GM12878 (cell line): ENCODE data around the gene CCDC80. TPM values are rescaled to one million over a fixed set of nuclear protein-coding genes. Genes with fewer than 3 reads are reported as not detected.

Experiments
- ATAC-seq: fragments of 200-7000 bp; cut with Tn5 transposase; 3 replicates; pipeline ENCODE4 v1.9.1; 2020; ENCODE audit warnings: mild to moderate bottlenecking, moderate library complexity
- BruUV-seq: library from RNA; stranded (reverse); fragments of 400-500 nt; replicated peaks from 2 replicates; lab custom pipeline; 2021; lab: Mats Ljungman, UMichigan
- CTCF ChIA-PET: fragments of 300-600 bp; sonication (Branson Sonifier 250); formaldehyde crosslinking; extraction: SDS; loops from one replicate; lab custom pipeline; 2021; ENCODE audit warnings: inconsistent platforms; lab: Yijun Ruan, JAX
- POLR2A ChIA-PET: fragments of 350-600 bp; formaldehyde crosslinking; extraction: SDS; loops from one replicate; lab custom pipeline; 2021; ENCODE audit warnings: inconsistent platforms; lab: Charles Lee
- RAD21 ChIA-PET: fragments of 300-600 bp; sonication (Branson Sonifier 250); formaldehyde crosslinking; loops from one replicate; lab custom pipeline; 2023; ENCODE audit warnings: antibody characterized with exemption; ENCODE audit not compliant: unreplicated experiment; lab: Charles Lee
- SMC1A ChIA-PET: fragments of 300-600 bp; sonication (Branson Sonifier 250); formaldehyde crosslinking; loops from one replicate; lab custom pipeline; 2023; ENCODE audit not compliant: unreplicated experiment, uncharacterized antibody; lab: Charles Lee
- DNase-seq: peaks from one replicate; pipeline ENCODE4 v3.0.0-alpha.2; 2011; ENCODE audit warnings: low read depth, low spot score
- FAIRE-seq: peaks from 3 replicates; lab custom pipeline; 2011; peaks lifted over from hg19 to GRCh38; lab: Jason Lieb, UNC
- H2AFZ ChIP-seq: 2 replicates; pipeline ENCODE4 v1.6.0; 2011; ENCODE audit warnings: low read depth, low read length, control low read depth; ENCODE audit not compliant: control insufficient read depth
- H3K27ac ChIP-seq: 2 replicates; pipeline ENCODE4 v1.5.1; 2011; ENCODE audit warnings: control low read depth; ENCODE audit not compliant: control insufficient read depth, insufficient read depth
- H3K27me3 ChIP-seq, 2 experiments: replicated peaks in 1 of 2; 2 replicates each; pipeline versions ENCODE4 v1.6.0 to v1.6.1; 2011; ENCODE audit warnings: low read length in 1 of 2; ENCODE audit not compliant: control insufficient read depth in 2 of 2, insufficient read depth in 2 of 2
- H3K36me3 ChIP-seq, 2 experiments: 2 replicates each; pipeline ENCODE4 v1.5.1; 2011; ENCODE audit warnings: low read length in 1 of 2; ENCODE audit not compliant: control insufficient read depth in 2 of 2, insufficient read depth in 2 of 2
- H3K4me1 ChIP-seq: 2 replicates; pipeline ENCODE4 v1.6.1; 2011; ENCODE audit warnings: mild to moderate bottlenecking, low read length, moderate library complexity, mixed read lengths; ENCODE audit not compliant: control insufficient read depth, insufficient read depth
- H3K4me2 ChIP-seq: 2 replicates; pipeline ENCODE4 v1.6.0; 2011; ENCODE audit warnings: control low read depth; ENCODE audit not compliant: control insufficient read depth, insufficient read depth
- H3K4me3 ChIP-seq: fragments of 200-600 bp; sonication (generic); 2 replicates; pipeline ENCODE4 v1.5.1; 2016
- H3K79me2 ChIP-seq: 2 replicates; pipeline ENCODE4 v1.6.0; 2011; ENCODE audit warnings: low read length; ENCODE audit not compliant: control insufficient read depth, insufficient read depth
- H3K9ac ChIP-seq: 2 replicates; pipeline ENCODE4 v1.8.0; 2011; ENCODE audit warnings: low read length, control low read depth, mixed read lengths; ENCODE audit not compliant: control insufficient read depth, insufficient read depth
- H3K9me3 ChIP-seq: replicated peaks from 3 replicates; pipeline ENCODE4 v1.5.1; 2011; ENCODE audit warnings: mild to moderate bottlenecking, low read length; ENCODE audit not compliant: control insufficient read depth, insufficient read depth
- H4K20me1 ChIP-seq: 2 replicates; pipeline ENCODE4 v1.6.0; 2011; ENCODE audit not compliant: control insufficient read depth, insufficient read depth
- ATF7 ChIP-seq: fragments of 450-650 bp; IDR thresholded peaks from 2 replicates; pipeline ENCODE4 v1.6.1; 2016; ENCODE audit warnings: low read depth, mild to moderate bottlenecking
- DPF2 ChIP-seq: fragments of 450-650 bp; IDR thresholded peaks from 2 replicates; pipeline ENCODE4 v1.6.1; 2017; ENCODE audit warnings: mild to moderate bottlenecking
- HDAC2 ChIP-seq: fragments of 200-600 bp; sonication (generic); IDR thresholded peaks from 2 replicates; pipeline ENCODE4 v1.6.1; 2017
- HDGF ChIP-seq: fragments of 450-650 bp; IDR thresholded peaks from 2 replicates; pipeline ENCODE4 v1.6.1; 2016; ENCODE audit warnings: antibody characterized with exemption
- LARP7 ChIP-seq: fragments of 450-650 bp; IDR thresholded peaks from 2 replicates; pipeline ENCODE4 v1.6.1; 2017; ENCODE audit warnings: mild to moderate bottlenecking
- MTA2 ChIP-seq: fragments of 450-650 bp; IDR thresholded peaks from 2 replicates; pipeline ENCODE4 v1.6.1; 2016; ENCODE audit warnings: low read depth, mild to moderate bottlenecking, moderate library complexity
- RAD21 ChIP-seq: IDR thresholded peaks from 2 replicates; pipeline ENCODE4 v1.6.1; 2011; ENCODE audit warnings: mild to moderate bottlenecking, low read depth, low read length, moderate library complexity; ENCODE audit not compliant: insufficient read depth
- SMAD5 ChIP-seq: IDR thresholded peaks from 2 replicates; pipeline ENCODE4 v1.6.1; 2016; ENCODE audit warnings: antibody characterized with exemption, low read depth
- WGBS: methylation state at CpG from one replicate; pipeline ENCODE4 v1.1.6; 2016; ENCODE audit warnings: low lambda C conversion rate; ENCODE audit not compliant: insufficient replicate concordance, insufficient coverage; ENCODE audit errors: missing lambda C conversion rate; 5-methylcytosine and 5-hydroxymethylcytosine counted together
- in situ Hi-C: fragments of 300-500 bp; cut with MboI; formaldehyde crosslinking; loops from 9 replicates; pipeline ENCODE4 v1.14.3; 2018; ENCODE audit warnings: mixed read lengths
- intact Hi-C: fragments of 100-400 bp; cut with micrococcal nuclease; formaldehyde crosslinking; loops from one replicate; pipeline ENCODE4 v1.14.2; 2022; ENCODE audit not compliant: unreplicated experiment
- polyA plus RNA-seq, 11 experiments: library from polyadenylated mRNA; depleted of rRNA in 4 of 11; unstranded in 6 of 11; stranded (reverse) in 5 of 11; fragments of >200 nt; fragmentation: Nextera tagmentation in 4 of 11; fragmentation: Illumina TruSeq in 1 of 11; extraction: Ambion mirVana in 4 of 11; extraction: Trizol in 1 of 11; gene quantifications; 1 replicate in 1 of 11; 2 replicates in 10 of 11; pipeline versions ENCODE4 v1.2.1 to v1.2.3, GENCODE V29; 2011 to 2016; ENCODE audit warnings: inconsistent platforms in 2 of 11, missing spikeins in 2 of 11, low read depth in 1 of 11
- total RNA-seq, 4 experiments: library from RNA; depleted of rRNA in 3 of 4; stranded (reverse); fragments of >200 nt in 3 of 4; fragmentation: Illumina TruSeq in 1 of 4; extraction: Trizol in 1 of 4; gene quantifications; 2 replicates each; pipeline versions ENCODE4 v1.2.1 to v1.2.3, GENCODE V29; 2013 to 2021
- TF ChIP-seq, protein P1 (sequence below): IDR thresholded peaks from 2 replicates; pipeline ENCODE4 v1.6.1; 2012; ENCODE audit warnings: mild to moderate bottlenecking, low read depth, low read length
- TF ChIP-seq, protein P2 (sequence below): fragments of 450-650 bp; IDR thresholded peaks from 2 replicates; pipeline ENCODE4 v1.6.1; 2018; ENCODE audit warnings: mild to moderate bottlenecking, low read depth, moderate library complexity; ENCODE audit not compliant: partially characterized antibody

CCDC80 gene
- total and polyA plus RNA-seq, 10 of the 15 experiments (the other 5 are each of a cell fraction or from before 2014, with no cell fraction given) = 0.01 to 0.59 (median 0.21) TPM; not detected in 5

DNA sequence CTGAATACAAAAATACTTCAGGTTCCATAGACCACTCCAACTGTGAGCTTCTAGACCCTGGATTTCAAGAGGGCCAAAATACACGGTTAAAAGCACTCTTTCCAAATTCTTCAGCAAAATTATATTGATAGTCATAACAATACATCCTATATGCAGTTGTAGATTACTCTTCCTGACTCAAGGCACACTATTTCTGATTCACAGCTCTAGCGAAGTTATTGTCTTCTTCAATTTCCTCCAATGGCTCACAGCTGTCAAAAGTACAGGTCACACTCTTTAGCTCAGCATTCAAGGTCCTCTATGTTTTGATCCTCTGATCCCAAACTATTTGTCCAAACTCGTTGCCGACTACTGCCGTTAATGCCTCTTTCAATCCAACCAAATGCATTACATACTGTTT, 13.5 kb upstream of the CCDC80 start:
- intact Hi-C loops = no loop called here
- 48% methylated on average over 5 of the region's 5 CpGs for WGBS
- no peaks in the 10 kb centered on the region for H3K36me3 ChIP-seq
- H2AFZ ChIP-seq = no peak overlapping the region
- H3K4me1 ChIP-seq = no peaks in the 10 kb centered on the region
- ChIA-PET RAD21 (interaction anchor here (0.8 kb wide), 1 partner anchor 11 kb away, joined by 3 read pairs; no protein-coding TSS in a partner anchor), POLR2A (no interaction called here), SMC1A (interaction anchor here (1.2 to 1.7 kb wide), 2 partner anchors 9 to 80 kb away, joined by 3 to 4 read pairs; no protein-coding TSS in a partner anchor), CTCF (interaction anchor here (1.5 to 5.6 kb wide), 2 partner anchors 13 to 325 kb away, joined by 5 to 28 read pairs; partner anchors contain the start of gene CCDC80)
- no peaks in the 10 kb centered on the region; a peak in 2 of 4 replicates for H3K27me3 ChIP-seq
- H3K79me2 ChIP-seq = no peaks in the 10 kb centered on the region
- BruUV-seq = no TSS peak
- no peak for ATAC-seq
- H3K27ac ChIP-seq = no peak overlapping the region
- DNase-seq = no peak
- FAIRE-seq = no peak
- H3K9ac ChIP-seq = no peak overlapping the region
- no peaks in the 10 kb centered on the region for H4K20me1 ChIP-seq
- H3K9me3 ChIP-seq = no peaks in the 10 kb centered on the region
- H3K4me2 ChIP-seq = no peak overlapping the region
- in situ Hi-C loops = no loop called here
- TF ChIP-seq RAD21 (no peak), HDAC2 (no peak)
- H3K4me3 ChIP-seq = no peak overlapping the region

DNA sequence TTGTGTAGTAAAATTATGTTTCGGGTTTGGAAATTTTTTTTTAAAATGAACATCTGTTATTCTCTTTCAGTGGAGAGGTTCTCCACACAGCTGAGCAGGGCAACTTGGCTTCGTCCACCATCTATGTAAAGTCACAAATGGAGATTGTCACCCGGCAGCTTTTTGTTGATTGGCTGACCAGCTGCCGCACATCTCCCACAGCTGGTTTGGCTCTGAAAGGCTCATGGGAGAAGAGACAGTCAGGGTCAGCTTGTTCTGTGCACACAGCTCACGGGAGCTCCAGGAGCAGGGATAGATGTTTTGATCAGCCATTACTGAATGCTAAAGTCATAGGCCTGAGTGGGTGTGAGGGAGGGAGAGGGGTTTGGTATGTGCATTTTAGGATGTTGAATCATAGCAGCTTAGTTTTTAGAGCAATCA, 12.9 kb upstream of the CCDC80 start:
- no TSS peak for BruUV-seq
- Histone ChIP-seq H3K4me1 (no peaks in the 10 kb centered on the region), H3K9me3 (no peaks in the 10 kb centered on the region), H3K4me3 (no peak overlapping the region), H3K4me2 (no peak overlapping the region), H2AFZ (no peak overlapping the region), H3K9ac (no peak overlapping the region), H4K20me1 (no peaks in the 10 kb centered on the region), H3K36me3 (no peaks in the 10 kb centered on the region), H3K27me3 (no peaks in the 10 kb centered on the region; a peak in 2 of 4 replicates), H3K79me2 (no peaks in the 10 kb centered on the region), H3K27ac (no peak overlapping the region)
- ChIA-PET POLR2A (no interaction called here), RAD21 (interaction anchor here (0.8 kb wide), 1 partner anchor 10 kb away, joined by 3 read pairs; no protein-coding TSS in a partner anchor), SMC1A (interaction anchor here (1.1 to 1.7 kb wide), 3 partner anchors 9 to 635 kb away, joined by 3 to 4 read pairs (median 3); no protein-coding TSS in a partner anchor), CTCF (interaction anchor here (1.3 to 5.6 kb wide), 2 partner anchors 12 to 81 kb away, joined by 3 to 28 read pairs; partner anchors contain the start of gene CCDC80)
- in situ Hi-C loops (no loop called here), intact Hi-C loops (no loop called here)
- 74% methylated on average over 5 of the region's 5 CpGs for WGBS
- DNase-seq (no peak), ATAC-seq (no peak), FAIRE-seq (no peak)
- TF ChIP-seq, protein P1, sequence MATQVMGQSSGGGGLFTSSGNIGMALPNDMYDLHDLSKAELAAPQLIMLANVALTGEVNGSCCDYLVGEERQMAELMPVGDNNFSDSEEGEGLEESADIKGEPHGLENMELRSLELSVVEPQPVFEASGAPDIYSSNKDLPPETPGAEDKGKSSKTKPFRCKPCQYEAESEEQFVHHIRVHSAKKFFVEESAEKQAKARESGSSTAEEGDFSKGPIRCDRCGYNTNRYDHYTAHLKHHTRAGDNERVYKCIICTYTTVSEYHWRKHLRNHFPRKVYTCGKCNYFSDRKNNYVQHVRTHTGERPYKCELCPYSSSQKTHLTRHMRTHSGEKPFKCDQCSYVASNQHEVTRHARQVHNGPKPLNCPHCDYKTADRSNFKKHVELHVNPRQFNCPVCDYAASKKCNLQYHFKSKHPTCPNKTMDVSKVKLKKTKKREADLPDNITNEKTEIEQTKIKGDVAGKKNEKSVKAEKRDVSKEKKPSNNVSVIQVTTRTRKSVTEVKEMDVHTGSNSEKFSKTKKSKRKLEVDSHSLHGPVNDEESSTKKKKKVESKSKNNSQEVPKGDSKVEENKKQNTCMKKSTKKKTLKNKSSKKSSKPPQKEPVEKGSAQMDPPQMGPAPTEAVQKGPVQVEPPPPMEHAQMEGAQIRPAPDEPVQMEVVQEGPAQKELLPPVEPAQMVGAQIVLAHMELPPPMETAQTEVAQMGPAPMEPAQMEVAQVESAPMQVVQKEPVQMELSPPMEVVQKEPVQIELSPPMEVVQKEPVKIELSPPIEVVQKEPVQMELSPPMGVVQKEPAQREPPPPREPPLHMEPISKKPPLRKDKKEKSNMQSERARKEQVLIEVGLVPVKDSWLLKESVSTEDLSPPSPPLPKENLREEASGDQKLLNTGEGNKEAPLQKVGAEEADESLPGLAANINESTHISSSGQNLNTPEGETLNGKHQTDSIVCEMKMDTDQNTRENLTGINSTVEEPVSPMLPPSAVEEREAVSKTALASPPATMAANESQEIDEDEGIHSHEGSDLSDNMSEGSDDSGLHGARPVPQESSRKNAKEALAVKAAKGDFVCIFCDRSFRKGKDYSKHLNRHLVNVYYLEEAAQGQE = no peak
- TF ChIP-seq MTA2 (no peak), SMAD5 (no peak), LARP7 (no peak), ATF7 (no peak), HDGF (no peak), DPF2 (no peak)
- TF ChIP-seq, protein P2, sequence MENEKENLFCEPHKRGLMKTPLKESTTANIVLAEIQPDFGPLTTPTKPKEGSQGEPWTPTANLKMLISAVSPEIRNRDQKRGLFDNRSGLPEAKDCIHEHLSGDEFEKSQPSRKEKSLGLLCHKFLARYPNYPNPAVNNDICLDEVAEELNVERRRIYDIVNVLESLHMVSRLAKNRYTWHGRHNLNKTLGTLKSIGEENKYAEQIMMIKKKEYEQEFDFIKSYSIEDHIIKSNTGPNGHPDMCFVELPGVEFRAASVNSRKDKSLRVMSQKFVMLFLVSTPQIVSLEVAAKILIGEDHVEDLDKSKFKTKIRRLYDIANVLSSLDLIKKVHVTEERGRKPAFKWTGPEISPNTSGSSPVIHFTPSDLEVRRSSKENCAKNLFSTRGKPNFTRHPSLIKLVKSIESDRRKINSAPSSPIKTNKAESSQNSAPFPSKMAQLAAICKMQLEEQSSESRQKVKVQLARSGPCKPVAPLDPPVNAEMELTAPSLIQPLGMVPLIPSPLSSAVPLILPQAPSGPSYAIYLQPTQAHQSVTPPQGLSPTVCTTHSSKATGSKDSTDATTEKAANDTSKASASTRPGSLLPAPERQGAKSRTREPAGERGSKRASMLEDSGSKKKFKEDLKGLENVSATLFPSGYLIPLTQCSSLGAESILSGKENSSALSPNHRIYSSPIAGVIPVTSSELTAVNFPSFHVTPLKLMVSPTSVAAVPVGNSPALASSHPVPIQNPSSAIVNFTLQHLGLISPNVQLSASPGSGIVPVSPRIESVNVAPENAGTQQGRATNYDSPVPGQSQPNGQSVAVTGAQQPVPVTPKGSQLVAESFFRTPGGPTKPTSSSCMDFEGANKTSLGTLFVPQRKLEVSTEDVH = no peak
